IPS-11a (cell line): Measurements from ENCODE around the gene EXOG.

Source experiments
- H3K4me3 ChIP-seq: one replicate; pipeline ENCODE4 v1.5.1; 2013; ENCODE audit warnings: low read depth, low read length, control low read depth

The EXOG gene

GRCh38 chr3:38543586-38543985, 47.4 kb downstream of the EXOG start:
- H3K4me3 ChIP-seq, result no peak overlapping the region

- no peak overlapping the region for H3K4me3 ChIP-seq
Observed at GRCh38 chr3:38544926-38545325, 48.8 kb downstream of the EXOG start.

GRCh38 chr3:38545550-38545949, 49.4 kb downstream of the EXOG start:
- H3K4me3 ChIP-seq, result no peak overlapping the region

GRCh38 chr3:38545983-38546382, 49.8 kb downstream of the EXOG start:
- H3K4me3 ChIP-seq, result no peak overlapping the region

GRCh38 chr3:38548154-38548931, 52.2 kb downstream of the EXOG start:
- H3K4me3 ChIP-seq, result no peak overlapping the region

- H3K4me3 ChIP-seq, result no peak overlapping the region
Observed at GRCh38 chr3:38549082-38549481, 52.9 kb downstream of the EXOG start.

- H3K4me3 ChIP-seq, result no peak overlapping the region
Observed at GRCh38 chr3:38549486-38549885, 53.3 kb downstream of the EXOG start.

GRCh38 chr3:38549957-38550840, 54.1 kb downstream of the EXOG start:
- H3K4me3 ChIP-seq, result no peak overlapping the region

GRCh38 chr3:38551026-38551832, 55.1 kb downstream of the EXOG start:
- no peak overlapping the region for H3K4me3 ChIP-seq

- no peak overlapping the region for H3K4me3 ChIP-seq
Observed at GRCh38 chr3:38552364-38552763, 56.2 kb downstream of the EXOG start.

GRCh38 chr3:38553071-38553470, 56.9 kb downstream of the EXOG start:
- no peak overlapping the region for H3K4me3 ChIP-seq

- H3K4me3 ChIP-seq, result no peak overlapping the region
Observed at GRCh38 chr3:38554127-38554827, 58.1 kb downstream of the EXOG start.

GRCh38 chr3:38555149-38555840, 59.2 kb downstream of the EXOG start:
- no peak overlapping the region for H3K4me3 ChIP-seq

- H3K4me3 ChIP-seq, result no peak overlapping the region
Observed at GRCh38 chr3:38555926-38556325, 59.8 kb downstream of the EXOG start.

- no peak overlapping the region for H3K4me3 ChIP-seq
Observed at GRCh38 chr3:38556640-38557358, 60.7 kb downstream of the EXOG start.

GRCh38 chr3:38558864-38559263, 62.7 kb downstream of the EXOG start:
- H3K4me3 ChIP-seq, result no peak overlapping the region

- no peak overlapping the region for H3K4me3 ChIP-seq
Observed at GRCh38 chr3:38560284-38560683, 64.1 kb downstream of the EXOG start.

GRCh38 chr3:38560996-38561717, 65.0 kb downstream of the EXOG start:
- no peak overlapping the region for H3K4me3 ChIP-seq
